GM19238 (cell line): ENCODE data around the gene ABAT.
"Not testable (repeated sequence)": the region's sequence is repeated elsewhere in the genome, so short reads cannot be mapped to it uniquely, and the experiment has no call there.

Experiments used
- DNase-seq: peaks from one replicate; pipeline ENCODE4 v3.0.0; 2011; ENCODE audit warnings: low spot score; ENCODE audit not compliant: insufficient read length

The ABAT gene

GRCh38 chr16:8649829-8650554 lies 24.4 kb upstream of the ABAT start:
- DNase-seq: no peak

- not testable (repeated sequence) for DNase-seq
Observed at GRCh38 chr16:8651958-8652357, 22.5 kb upstream of the ABAT start.

- DNase-seq: peak; percentile 23
Observed at GRCh38 chr16:8655184-8655717, 19.2 kb upstream of the ABAT start.

GRCh38 chr16:8656376-8656775 lies 18.0 kb upstream of the ABAT start:
- DNase-seq: no peak

- peak; percentile 37 for DNase-seq
Observed at GRCh38 chr16:8660841-8661301, 13.5 kb upstream of the ABAT start.

GRCh38 chr16:8661703-8662102 lies 12.7 kb upstream of the ABAT start:
- no peak for DNase-seq

GRCh38 chr16:8663192-8664089 lies 11.0 kb upstream of the ABAT start:
- DNase-seq: no peak

GRCh38 chr16:8665529-8665928 lies 8.9 kb upstream of the ABAT start:
- DNase-seq: no peak

- no peak for DNase-seq
Observed at GRCh38 chr16:8667492-8667891, 6.9 kb upstream of the ABAT start.

GRCh38 chr16:8668113-8668512 lies 6.3 kb upstream of the ABAT start:
- DNase-seq: no peak

- no peak for DNase-seq
Observed at GRCh38 chr16:8669481-8669880, 4.9 kb upstream of the ABAT start.

- DNase-seq: no peak
Observed at GRCh38 chr16:8670014-8670560, 4.3 kb upstream of the ABAT start.

- DNase-seq: no peak
Observed at GRCh38 chr16:8673611-8674412, 605 bp upstream of the ABAT start.

- DNase-seq: no peak
Observed at GRCh38 chr16:8675183-8676159, 1.1 kb downstream of the ABAT start.

- DNase-seq: no peak
Observed at GRCh38 chr16:8676160-8676547, 1.7 kb downstream of the ABAT start.

- DNase-seq: no peak
Observed at GRCh38 chr16:8676737-8677375, 2.4 kb downstream of the ABAT start.

GRCh38 chr16:8677481-8677880 lies 3.1 kb downstream of the ABAT start:
- no peak for DNase-seq

- no peak for DNase-seq
Observed at GRCh38 chr16:8678068-8678927, 3.9 kb downstream of the ABAT start.
